ENCODE results near the gene ENTPD1.
"Not testable (repeated sequence)": the region's sequence is repeated elsewhere in the genome, so short reads cannot be mapped to it uniquely, and the experiment has no call there.

ENTPD1 gene

DNA sequence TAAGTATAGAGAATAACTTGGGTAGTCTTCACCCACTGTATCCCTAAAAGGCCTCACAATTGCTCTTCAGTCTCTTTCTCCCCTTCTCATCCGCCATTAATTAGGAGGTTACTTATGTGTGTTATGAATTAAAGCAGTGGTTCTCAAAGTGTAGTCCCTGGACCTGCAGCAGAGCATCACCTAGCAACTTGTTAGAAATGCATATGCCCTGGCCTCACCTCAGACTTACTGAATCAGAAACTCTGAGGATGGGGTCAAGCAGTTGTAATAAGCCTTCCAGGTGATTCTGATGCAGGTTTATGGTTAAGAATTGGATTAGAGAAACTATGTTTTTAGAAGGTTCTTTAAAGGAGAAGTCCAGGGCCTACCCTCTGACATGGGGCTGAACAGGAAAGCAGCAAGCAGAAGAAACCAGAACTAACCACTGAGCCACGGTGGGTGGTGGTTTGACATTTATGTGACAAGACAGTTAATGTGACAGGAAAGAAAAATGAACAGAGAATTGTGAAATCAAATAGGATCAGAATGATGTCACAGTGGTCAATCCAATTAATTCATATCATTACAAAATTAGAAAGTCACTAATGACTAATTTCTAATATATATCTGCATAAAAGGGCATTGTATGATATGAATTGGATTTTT lies 37.6 kb downstream of the ENTPD1 start:
- FAIRE-seq (no peak), DNase-seq (ENCODE audit: low spot score) (no peak)

DNA sequence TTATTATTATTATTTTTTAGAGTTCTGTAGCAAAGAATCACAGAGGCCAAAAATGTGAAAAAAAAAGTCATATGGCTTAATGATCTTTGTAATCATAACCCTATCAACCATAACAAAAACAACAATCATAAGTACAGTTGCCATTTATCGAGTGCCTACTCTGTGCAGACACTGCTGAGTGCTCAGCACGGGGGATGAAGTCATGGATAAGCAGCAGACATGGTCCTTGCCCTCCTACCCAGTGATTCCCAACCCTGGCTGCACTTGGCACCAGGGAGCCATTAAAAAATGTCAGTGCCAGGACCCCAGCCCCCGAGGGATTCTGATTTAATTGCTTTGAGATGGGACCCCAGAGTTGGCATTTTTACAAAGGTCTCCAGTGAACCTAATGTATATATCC lies 38.2 kb downstream of the ENTPD1 start:
- no peak for DNase-seq (ENCODE audit: low spot score)
- no peak for FAIRE-seq

DNA sequence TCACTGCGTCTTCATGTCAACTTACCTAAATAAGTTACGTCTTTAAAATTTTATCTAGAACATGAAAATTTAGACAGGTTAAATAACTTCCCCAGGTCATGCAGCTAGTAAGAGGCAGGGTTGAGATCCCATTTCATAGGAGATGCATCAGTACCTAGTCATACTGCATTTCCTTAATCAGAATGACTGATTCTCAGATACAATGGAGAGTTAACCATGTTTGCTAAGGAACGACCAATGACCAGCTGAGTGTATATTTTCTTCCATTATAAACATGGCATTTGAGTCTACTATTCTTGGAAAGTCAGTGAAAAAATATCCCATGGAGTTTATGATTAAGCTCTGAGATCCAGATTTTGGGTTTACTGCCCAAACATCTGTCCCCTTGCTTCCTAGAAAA lies 39.6 kb downstream of the ENTPD1 start:
- DNase-seq (ENCODE audit: low spot score) = no peak
- no peak for FAIRE-seq

- FAIRE-seq = no peak
- no peak for DNase-seq (ENCODE audit: low spot score)
Observed at GRCh38 chr10:95796504-95796903, 40.5 kb downstream of the ENTPD1 start.

- no peak for FAIRE-seq
Observed at GRCh38 chr10:95798096-95798855, 42.3 kb downstream of the ENTPD1 start.

DNA sequence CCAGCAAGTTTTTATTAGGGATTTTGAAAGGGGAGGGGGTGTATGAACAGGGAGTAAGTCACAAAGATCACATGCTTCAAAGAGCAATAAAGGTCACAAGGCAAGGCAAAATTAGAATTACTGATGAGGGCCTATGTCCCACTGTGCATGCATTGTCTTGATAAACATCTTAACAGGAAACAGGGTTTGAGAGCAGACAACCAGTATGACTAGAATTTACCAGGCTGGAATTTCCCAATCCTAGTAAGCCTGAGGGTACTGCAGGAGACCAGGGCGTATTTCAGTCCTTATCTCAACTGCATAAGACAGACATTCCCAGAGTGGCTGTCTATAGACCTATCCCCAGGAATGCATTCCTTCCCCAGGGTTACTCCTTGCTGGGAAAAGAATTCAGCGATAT lies 44.3 kb downstream of the ENTPD1 start:
- not testable (repeated sequence) for FAIRE-seq; DNase-seq (ENCODE audit: low spot score)

More at GRCh38 chr10:95798096-95798855, 42.3 kb downstream of the ENTPD1 start:
- no peak for DNase-seq (ENCODE audit: low spot score)

DNA sequence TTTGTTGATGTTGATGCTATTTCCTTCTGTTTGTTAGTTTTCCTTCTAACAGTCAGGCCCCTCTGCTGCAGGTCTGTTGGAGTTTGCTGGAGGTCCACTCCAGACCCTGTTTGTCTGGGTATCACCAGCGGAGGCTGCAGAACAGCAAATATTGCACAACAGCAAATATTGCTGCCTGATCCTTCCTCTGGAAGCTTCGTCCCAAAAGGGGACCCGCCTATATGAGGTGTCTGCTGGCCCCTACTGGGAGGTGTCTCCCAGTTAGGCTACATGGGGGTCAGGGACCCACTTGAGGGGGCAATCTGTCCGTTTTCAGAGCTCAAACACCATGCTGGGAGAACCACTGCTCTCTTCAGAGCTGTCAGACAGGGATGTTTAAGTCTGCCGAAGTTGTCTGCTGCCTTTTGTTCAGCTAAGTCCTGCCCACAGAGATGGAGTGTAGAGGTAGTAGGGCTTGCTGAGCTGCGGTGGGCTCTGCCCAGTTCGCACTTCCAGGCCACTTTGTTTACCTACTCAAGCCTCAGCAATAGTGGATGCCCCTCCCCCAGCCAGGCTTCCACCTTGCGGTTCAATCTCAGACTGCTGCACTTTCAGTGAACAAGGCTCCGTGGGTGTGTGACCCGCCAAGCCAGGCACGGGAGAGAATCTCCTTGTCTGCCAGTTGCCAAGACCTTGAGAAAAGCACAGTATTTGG lies 50.9 kb downstream of the ENTPD1 start:
- not testable (repeated sequence) for DNase-seq (ENCODE audit: low spot score); FAIRE-seq

GRCh38 chr10:95808705-95809308 lies 52.8 kb downstream of the ENTPD1 start:
- FAIRE-seq = not testable (repeated sequence)

DNA sequence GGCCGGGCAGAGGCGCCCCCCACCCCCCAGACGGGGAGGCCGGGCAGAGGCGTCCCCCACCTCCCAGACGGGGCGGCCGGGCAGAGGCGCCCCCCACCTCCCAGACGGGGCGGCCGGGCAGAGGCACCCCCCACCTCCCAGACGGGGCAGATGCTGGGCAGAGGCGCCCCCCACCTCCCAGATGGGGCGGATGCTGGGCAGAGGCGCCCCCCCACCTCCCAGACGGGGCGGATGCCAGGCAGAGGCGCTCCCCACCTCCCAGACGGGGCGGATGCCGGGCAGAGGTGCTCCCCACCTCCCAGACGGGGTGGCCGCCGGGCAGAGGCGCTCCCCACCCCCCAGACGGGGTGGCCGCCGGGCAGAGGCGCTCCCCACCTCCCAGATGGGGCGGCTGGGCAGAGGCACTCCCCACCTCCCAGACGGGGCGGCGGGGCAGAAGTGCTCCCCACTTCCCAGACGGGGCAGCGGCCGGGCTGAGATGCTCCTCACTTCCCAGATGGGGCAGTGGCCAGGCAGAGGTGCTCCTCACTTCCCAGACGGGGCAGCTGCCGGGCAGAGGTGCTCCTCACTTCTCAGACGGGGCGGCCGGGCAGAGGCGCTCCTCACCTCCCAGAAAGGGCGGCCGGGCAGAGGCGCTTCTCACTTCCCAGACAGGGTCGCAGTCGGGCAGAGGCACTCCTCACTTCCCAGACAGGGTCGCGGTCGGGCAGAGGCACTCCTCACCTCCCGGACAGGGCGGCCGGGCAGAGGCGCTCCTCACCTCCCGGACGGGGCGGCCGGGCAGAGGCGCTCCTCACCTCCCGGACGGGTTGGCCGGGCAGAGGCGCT lies 53.6 kb downstream of the ENTPD1 start:
- DNase-seq (ENCODE audit: low spot score) (no peak), FAIRE-seq (no peak)

More at GRCh38 chr10:95808705-95809308, 52.8 kb downstream of the ENTPD1 start:
- DNase-seq (ENCODE audit: low spot score) = not testable (repeated sequence)

DNA sequence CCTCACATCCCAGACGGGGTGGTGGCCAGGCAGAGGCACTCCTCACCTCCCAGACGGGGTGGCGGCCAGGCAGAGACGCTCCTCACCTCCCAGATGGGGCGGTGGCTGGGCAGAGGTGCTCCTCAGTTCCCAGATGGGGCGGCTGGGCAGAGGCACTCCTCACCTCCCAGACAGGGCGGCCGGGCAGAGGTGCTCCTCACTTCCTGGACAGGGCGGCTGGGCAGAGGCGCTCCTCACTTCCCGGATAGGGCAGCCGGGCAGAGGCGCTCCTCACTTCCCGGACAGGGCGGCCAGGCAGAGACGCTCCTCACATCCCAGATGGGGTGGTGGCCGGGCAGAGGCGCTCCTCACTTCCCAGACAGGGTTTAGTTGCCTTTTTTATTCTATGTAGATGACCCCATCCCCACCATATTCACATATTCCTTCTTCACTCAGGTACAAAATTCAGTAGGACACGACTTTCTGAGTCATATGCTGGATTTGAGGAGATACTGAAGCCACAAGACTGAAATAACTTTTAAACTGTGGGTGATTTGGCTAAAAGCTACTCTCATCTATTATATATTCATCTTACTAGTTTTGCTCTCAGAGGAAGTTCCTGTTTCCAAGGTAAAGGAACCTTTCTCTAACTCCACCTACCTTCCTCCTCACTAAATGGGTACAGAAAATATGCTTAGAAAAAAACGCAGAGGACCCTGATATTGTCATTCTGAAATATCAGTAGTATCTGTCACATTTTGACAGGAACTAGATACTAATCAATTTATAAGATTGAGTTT lies 54.4 kb downstream of the ENTPD1 start:
- DNase-seq (ENCODE audit: low spot score) = no peak
- FAIRE-seq = no peak

GRCh38 chr10:95813054-95813685 lies 57.2 kb downstream of the ENTPD1 start:
- no peak for DNase-seq (ENCODE audit: low spot score)
- FAIRE-seq = no peak

DNA sequence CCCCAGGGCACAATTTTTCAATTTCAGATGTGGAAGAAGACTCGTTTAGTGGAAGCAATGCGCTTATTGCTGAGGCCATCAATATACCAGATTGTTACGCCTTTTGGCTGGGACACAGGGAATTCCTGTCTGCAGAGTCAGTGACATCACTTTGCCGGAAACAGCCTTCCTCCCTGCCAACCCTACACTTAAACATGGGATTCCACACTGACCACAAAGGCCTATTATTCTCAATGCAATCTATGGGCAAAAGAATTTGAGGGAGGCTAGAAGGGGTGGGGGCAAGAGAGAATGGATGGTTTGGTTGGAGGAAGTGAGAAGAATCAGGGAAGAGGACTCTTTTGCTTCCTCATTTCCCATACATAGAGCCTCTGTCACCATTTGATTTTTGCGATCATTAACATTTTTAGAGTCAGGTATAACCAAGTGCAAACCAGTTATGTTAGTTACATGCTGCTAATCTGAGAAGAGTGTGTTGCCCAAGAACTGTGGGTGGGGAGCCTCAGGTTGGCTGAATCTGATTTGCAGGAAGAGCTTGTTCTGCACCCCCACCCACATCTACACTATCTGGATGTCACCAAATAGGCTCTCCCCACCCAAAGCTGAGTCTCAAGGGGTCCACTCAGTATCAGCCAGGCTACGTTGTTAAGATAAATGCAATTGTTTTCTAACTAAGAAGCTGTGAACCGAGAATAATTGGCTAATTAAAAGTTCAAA lies 58.2 kb downstream of the ENTPD1 start:
- peak; percentile 73 for DNase-seq (ENCODE audit: low spot score)

DNA sequence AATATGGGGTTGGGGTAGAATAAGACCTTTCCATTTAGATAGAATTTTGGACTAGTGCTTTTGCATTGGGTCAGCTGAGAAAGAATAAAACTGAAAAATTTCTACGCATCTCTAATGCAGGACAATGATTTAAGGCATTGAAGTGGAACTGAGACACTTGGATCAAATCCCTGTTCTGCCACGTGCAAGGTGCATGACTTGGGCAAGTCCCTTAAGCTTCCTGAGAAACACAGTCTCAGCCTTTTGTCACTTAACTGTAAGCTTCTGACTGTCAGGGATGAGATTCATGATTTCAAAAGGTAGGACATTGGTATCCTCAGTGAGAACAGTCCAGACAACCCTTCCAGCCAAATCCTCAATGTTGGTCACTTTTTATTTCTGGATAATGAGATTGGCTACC lies 59.2 kb downstream of the ENTPD1 start:
- DNase-seq (ENCODE audit: low spot score) (no peak), FAIRE-seq (no peak)

More for the DNA sequence above, 58.2 kb downstream of the ENTPD1 start:
- peak; percentile 20 for FAIRE-seq

DNA sequence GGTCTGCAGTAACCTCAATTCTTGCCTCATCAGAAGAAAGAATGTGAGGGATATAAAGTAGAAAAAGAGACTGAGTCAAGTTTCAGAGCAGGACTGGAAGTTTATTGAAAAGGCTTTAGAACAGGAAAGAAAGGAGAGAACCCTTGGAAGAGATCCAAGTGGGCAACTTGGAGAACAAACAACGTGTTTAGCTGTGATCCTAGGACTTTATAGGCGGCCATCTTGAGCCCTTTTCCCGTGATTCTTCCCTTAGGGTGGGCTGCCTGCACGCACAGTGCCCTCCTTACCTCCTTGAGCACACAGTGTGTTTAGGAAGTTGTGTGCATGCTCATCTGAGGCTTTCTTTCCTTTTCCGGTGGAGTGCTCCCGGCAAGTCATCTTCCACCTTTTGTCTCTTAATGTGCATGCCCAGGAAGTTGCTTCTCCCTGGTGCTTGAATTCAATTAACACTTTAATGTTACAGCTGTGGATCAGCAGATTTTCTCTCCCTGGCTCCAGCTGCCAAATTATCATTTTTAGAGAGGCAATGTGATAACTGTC lies 59.8 kb downstream of the ENTPD1 start:
- FAIRE-seq = no peak

DNA sequence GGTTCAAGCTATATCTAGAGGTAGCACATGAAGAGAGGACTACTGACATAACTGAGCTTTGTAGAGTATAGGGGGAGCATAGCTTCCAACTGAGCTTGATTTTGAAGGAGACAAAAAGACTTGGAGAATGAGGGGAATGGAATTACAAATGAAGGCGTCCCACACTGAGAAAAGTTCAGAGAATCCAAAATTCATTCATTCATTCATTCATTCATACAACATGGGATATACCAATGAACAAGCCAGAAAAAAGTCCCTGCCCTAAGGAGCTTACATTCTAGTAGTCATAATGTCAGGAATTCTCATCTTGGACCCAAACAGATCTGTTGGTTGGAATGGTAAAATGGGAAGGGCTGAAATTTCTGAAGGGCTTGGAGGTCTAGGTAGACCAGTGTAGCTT lies 62.0 kb downstream of the ENTPD1 start:
- FAIRE-seq (no peak), DNase-seq (ENCODE audit: low spot score) (no peak)

More for the DNA sequence above, 59.8 kb downstream of the ENTPD1 start:
- DNase-seq (ENCODE audit: low spot score) = no peak

GRCh38 chr10:95818668-95819067 lies 62.7 kb downstream of the ENTPD1 start:
- DNase-seq (ENCODE audit: low spot score) (peak; percentile 71), FAIRE-seq (no peak)

- FAIRE-seq = no peak
- no peak for DNase-seq (ENCODE audit: low spot score)
Observed at GRCh38 chr10:95819620-95820329, 63.8 kb downstream of the ENTPD1 start.

DNA sequence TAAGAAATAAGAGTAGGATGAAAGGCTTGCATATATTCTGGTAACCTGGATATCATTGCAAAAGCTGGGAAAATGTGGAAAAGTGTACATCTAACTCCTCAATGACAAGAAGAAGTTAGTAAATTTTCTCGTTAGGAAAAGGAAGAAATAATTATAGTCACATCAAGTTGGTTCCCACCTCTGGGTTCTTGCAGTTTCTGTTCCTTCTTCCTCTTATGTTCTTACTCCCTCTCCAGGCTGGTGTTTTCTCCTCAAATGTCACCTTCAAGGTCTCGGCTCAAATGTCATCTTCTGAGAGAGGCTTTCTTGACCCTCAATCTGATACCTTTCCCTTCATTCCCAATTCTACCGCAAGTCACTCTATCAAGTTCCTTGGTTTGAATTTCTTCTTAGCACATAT lies 64.4 kb downstream of the ENTPD1 start:
- no peak for DNase-seq (ENCODE audit: low spot score)
- no peak for FAIRE-seq
